Liver (tissue), 3 donors: ENCODE results near the gene SORCS2.

Experiments used
- ATF3 ChIP-seq: IDR thresholded peaks from 2 replicates; pipeline ENCODE4 v1.6.1; 2016; ENCODE audit warnings: antibody characterized with exemption
- CTCF ChIP-seq: fragments of 150-350 bp; IDR thresholded peaks from 2 replicates; pipeline ENCODE4 v1.5.1; 2017; ENCODE audit warnings: improper control_type of control experiment, low read depth, low read length; ENCODE audit not compliant: missing input control
- EGR1 ChIP-seq, 2 donors: IDR thresholded peaks; 2 replicates each; pipeline ENCODE4 v1.6.1; 2016 to 2018; ENCODE audit warnings: antibody characterized with exemption in 2 of 2, low read depth in 2 of 2
- FOXA1 ChIP-seq: IDR thresholded peaks from 2 replicates; pipeline ENCODE4 v1.6.1; 2016; ENCODE audit warnings: antibody characterized with exemption
- GABPA ChIP-seq, 2 donors: IDR thresholded peaks in 1 of 2; conservative IDR thresholded peaks in 1 of 2; 2 replicates each; pipeline ENCODE4 v1.6.1; 2016; ENCODE audit warnings: antibody characterized with exemption in 2 of 2, mild to moderate bottlenecking in 1 of 2, moderate library complexity in 1 of 2
- JUND ChIP-seq, 2 donors: IDR thresholded peaks; 2 replicates each; pipeline ENCODE4 v1.6.1; 2016; ENCODE audit warnings: antibody characterized with exemption in 2 of 2
- MAX ChIP-seq: IDR thresholded peaks from 2 replicates; pipeline ENCODE4 v1.6.1; 2016; ENCODE audit warnings: antibody characterized with exemption
- RAD21 ChIP-seq, 2 donors: IDR thresholded peaks; 2 replicates each; pipeline ENCODE4 v1.6.1; 2016; ENCODE audit warnings: antibody characterized with exemption in 2 of 2, mild to moderate bottlenecking in 2 of 2
- REST ChIP-seq: IDR thresholded peaks from 2 replicates; pipeline ENCODE4 v1.6.1; 2016; ENCODE audit warnings: antibody characterized with exemption, mild to moderate bottlenecking
- RXRA ChIP-seq, 2 donors: IDR thresholded peaks; 2 replicates each; pipeline ENCODE4 v1.6.1; 2017 to 2018; ENCODE audit warnings: antibody characterized with exemption in 2 of 2, mild to moderate bottlenecking in 1 of 2
- TAF1 ChIP-seq: conservative IDR thresholded peaks from 2 replicates; pipeline ENCODE4 v1.6.1; 2016; ENCODE audit warnings: antibody characterized with exemption, mild to moderate bottlenecking
- YY1 ChIP-seq: IDR thresholded peaks from 2 replicates; pipeline ENCODE4 v1.6.1; 2016; ENCODE audit warnings: antibody characterized with exemption, mild to moderate bottlenecking
- ZBTB33 ChIP-seq: IDR thresholded peaks from 2 replicates; pipeline ENCODE4 v1.6.1; 2016; ENCODE audit warnings: antibody characterized with exemption
- donor health status: healthy.
- donor health status: healthy.

- no peak for TF ChIP-seq CTCF
- TF ChIP-seq ATF3 = no peak
- no peak for TF ChIP-seq TAF1
- TF ChIP-seq RAD21 (IDR thresholded peaks at IDR 0.05) = no peak
- TF ChIP-seq MAX = no peak
- no peak for TF ChIP-seq YY1
- no peak for TF ChIP-seq JUND (IDR thresholded peaks at IDR 0.05)
- TF ChIP-seq REST = no peak
- no peak for TF ChIP-seq GABPA (IDR thresholded peaks at IDR 0.05 in 1 of 2, conservative IDR thresholded peaks at IDR 0.05 in 1 of 2)
- no peak for TF ChIP-seq RXRA (IDR thresholded peaks at IDR 0.05)
- TF ChIP-seq FOXA1 = no peak
- no peak for TF ChIP-seq EGR1 (IDR thresholded peaks at IDR 0.05; ENCODE audit: low read depth in 2 of 2)
- TF ChIP-seq ZBTB33 = no peak
These were observed 573.3 kb downstream of the SORCS2 start for GRCh38 chr4:7765666-7766065.
